Umbilical cord (tissue), 2 donors: Measurements from ENCODE around the gene SPDYE2B. TPM values are rescaled to one million over a fixed set of nuclear protein-coding genes. Genes with fewer than 3 reads are reported as not detected.
"Not testable (repeated sequence)": the region's sequence is repeated elsewhere in the genome, so short reads cannot be mapped to it uniquely, and the experiment has no call there.

Experiments
- DNase-seq: peaks from one replicate; pipeline ENCODE4 v3.0.0-alpha.2; 2015; ENCODE audit warnings: low spot score
- total RNA-seq: library from RNA; depleted of rRNA; stranded (reverse); fragments of >200 nt; gene quantifications from one replicate; pipeline ENCODE4 v1.2.3, GENCODE V29; 2014; ENCODE audit warnings: low replicate concordance; ENCODE audit not compliant: insufficient read depth

The SPDYE2B gene
- total RNA-seq, 1 donor from 2014 or later = 2.6 TPM

DNA sequence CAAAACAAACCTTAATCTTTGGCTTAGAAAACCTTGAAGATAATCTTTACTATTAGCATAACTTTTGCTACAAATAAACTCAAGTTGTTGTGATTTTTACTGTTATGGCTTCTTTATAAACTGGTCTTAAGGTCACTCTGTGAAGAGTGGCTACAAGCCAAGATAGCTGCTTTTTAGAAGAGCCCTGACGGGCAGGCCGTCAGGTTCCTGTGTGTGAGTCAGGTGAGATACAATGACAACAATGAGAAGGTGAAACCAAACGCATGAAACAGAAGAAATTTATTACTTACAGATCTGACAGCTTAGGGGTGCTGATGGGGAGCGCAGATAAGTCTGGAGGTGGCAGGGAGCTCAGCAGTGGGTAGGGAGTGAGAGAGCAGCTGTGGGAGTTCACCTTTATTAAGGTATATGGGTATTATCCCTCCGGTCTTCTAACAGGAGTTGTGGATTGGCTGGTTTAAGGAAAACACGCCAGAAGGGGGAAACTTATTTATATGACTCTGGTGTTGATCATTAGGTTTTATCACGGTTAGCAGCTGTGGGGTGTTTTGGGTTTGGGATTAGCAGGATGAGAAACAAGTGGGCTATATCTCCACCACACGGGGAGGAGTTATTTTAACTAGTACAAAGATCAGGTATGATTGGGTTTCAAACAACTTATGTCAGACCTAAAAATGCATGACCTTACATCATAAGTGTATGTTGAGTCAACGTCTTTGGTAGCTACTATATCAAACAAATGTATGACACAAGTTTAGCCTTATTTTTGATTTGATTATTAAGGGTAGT lies 49.0 kb downstream of the SPDYE2B start:
- not testable (repeated sequence) for DNase-seq

Other genes starting within 250 kb of the SPDYE2B start
- gene ORAI2, start 216.7 kb upstream of the SPDYE2B start, total RNA-seq = 3.6 TPM
- 32.0 TPM for gene ALKBH4, start 185.5 kb upstream of the SPDYE2B start, total RNA-seq
- 14.0 TPM for gene LRWD1, start 185.3 kb upstream of the SPDYE2B start, total RNA-seq
- gene POLR2J, start 171.4 kb upstream of the SPDYE2B start, total RNA-seq = 5.5 TPM
- 1.4 TPM for gene RASA4B, start 132.5 kb upstream of the SPDYE2B start, total RNA-seq
- 21.9 TPM for gene UPK3BL2, start 106.6 kb upstream of the SPDYE2B start, total RNA-seq
- 2.6 TPM for gene SPDYE2, start 99.1 kb upstream of the SPDYE2B start, total RNA-seq
- 27.0 TPM for gene POLR2J3, start 77.7 kb upstream of the SPDYE2B start, total RNA-seq
- gene RASA4, start 33.6 kb upstream of the SPDYE2B start, total RNA-seq = 9.9 TPM
- 142 TPM for gene UPK3BL1, start 7.5 kb upstream of the SPDYE2B start, total RNA-seq
- 6.0 TPM for gene POLR2J2, start 21.3 kb downstream of the SPDYE2B start, total RNA-seq
- gene FAM185A, start 98.7 kb downstream of the SPDYE2B start, total RNA-seq = 39.5 TPM